HL-60 (cell line): ENCODE data around the gene ATMIN.

Source experiments
- GABPA ChIP-seq: IDR thresholded peaks from 2 replicates; pipeline ENCODE4 v1.6.1; 2012; ENCODE audit warnings: low read depth
- POLR2AphosphoS5 ChIP-seq: IDR thresholded peaks from 2 replicates; pipeline ENCODE4 v1.6.1; 2012; ENCODE audit warnings: low read depth
- TF ChIP-seq, protein P1 (sequence below): IDR thresholded peaks from one replicate; pipeline ENCODE4 v1.5.1; 2011; ENCODE audit warnings: low read length, control low read depth, inconsistent platforms; ENCODE audit not compliant: insufficient read depth
- TF ChIP-seq, protein P2 (sequence below): IDR thresholded peaks from 2 replicates; pipeline ENCODE4 v1.6.1; 2012; ENCODE audit warnings: low read depth; ENCODE audit not compliant: insufficient replicate concordance

DNA sequence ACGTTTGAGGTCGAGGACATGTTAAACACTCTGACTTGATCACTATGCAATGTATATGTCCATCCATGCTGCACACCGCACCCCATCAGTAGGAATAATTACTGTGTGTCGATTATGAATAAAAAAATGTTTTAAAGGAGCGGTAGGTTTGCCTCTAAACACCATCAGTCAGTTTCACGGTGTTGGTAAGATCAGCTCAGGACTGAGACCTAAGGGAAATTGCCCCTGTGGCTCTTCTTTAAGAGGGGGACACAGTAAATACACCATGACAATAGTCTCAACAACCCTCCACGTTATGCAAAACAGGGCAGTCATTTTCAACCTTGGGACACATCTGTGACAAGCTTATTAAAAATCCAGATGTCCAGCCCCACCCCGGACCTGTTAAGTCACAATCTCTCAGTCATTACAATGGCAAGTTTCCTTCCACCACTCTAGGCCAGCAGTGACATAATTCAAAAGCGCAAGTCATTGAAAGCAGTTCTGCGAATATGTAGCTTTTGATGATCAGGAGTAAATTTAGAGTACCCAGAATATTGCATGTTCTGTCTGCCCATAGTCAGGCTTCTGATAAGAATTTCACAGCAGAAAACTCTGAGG lies 1.2 kb downstream of the ATMIN start:
- TF ChIP-seq, protein P1, sequence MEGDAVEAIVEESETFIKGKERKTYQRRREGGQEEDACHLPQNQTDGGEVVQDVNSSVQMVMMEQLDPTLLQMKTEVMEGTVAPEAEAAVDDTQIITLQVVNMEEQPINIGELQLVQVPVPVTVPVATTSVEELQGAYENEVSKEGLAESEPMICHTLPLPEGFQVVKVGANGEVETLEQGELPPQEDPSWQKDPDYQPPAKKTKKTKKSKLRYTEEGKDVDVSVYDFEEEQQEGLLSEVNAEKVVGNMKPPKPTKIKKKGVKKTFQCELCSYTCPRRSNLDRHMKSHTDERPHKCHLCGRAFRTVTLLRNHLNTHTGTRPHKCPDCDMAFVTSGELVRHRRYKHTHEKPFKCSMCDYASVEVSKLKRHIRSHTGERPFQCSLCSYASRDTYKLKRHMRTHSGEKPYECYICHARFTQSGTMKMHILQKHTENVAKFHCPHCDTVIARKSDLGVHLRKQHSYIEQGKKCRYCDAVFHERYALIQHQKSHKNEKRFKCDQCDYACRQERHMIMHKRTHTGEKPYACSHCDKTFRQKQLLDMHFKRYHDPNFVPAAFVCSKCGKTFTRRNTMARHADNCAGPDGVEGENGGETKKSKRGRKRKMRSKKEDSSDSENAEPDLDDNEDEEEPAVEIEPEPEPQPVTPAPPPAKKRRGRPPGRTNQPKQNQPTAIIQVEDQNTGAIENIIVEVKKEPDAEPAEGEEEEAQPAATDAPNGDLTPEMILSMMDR, result no peak
- TF ChIP-seq GABPA (no peak), POLR2AphosphoS5 (no peak)
- TF ChIP-seq, protein P2, sequence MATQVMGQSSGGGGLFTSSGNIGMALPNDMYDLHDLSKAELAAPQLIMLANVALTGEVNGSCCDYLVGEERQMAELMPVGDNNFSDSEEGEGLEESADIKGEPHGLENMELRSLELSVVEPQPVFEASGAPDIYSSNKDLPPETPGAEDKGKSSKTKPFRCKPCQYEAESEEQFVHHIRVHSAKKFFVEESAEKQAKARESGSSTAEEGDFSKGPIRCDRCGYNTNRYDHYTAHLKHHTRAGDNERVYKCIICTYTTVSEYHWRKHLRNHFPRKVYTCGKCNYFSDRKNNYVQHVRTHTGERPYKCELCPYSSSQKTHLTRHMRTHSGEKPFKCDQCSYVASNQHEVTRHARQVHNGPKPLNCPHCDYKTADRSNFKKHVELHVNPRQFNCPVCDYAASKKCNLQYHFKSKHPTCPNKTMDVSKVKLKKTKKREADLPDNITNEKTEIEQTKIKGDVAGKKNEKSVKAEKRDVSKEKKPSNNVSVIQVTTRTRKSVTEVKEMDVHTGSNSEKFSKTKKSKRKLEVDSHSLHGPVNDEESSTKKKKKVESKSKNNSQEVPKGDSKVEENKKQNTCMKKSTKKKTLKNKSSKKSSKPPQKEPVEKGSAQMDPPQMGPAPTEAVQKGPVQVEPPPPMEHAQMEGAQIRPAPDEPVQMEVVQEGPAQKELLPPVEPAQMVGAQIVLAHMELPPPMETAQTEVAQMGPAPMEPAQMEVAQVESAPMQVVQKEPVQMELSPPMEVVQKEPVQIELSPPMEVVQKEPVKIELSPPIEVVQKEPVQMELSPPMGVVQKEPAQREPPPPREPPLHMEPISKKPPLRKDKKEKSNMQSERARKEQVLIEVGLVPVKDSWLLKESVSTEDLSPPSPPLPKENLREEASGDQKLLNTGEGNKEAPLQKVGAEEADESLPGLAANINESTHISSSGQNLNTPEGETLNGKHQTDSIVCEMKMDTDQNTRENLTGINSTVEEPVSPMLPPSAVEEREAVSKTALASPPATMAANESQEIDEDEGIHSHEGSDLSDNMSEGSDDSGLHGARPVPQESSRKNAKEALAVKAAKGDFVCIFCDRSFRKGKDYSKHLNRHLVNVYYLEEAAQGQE, result no peak
